ENCODE results near the gene NEB.
A peak's percentile ranks its signal among the peaks of the same experiment; 100 is the strongest.
"Not testable (repeated sequence)": the region's sequence is repeated elsewhere in the genome, so short reads cannot be mapped to it uniquely, and the experiment has no call there.

The NEB gene

GRCh38 chr2:151649400-151649799 lies 84.9 kb downstream of the NEB start:
- no peak for ATAC-seq

- ATAC-seq = not testable (repeated sequence)
Observed at GRCh38 chr2:151646512-151646911, 87.8 kb downstream of the NEB start.

GRCh38 chr2:151644580-151644979 lies 89.7 kb downstream of the NEB start:
- ATAC-seq = no peak

GRCh38 chr2:151641895-151642294 lies 92.4 kb downstream of the NEB start:
- not testable (repeated sequence) for ATAC-seq

- ATAC-seq = no peak
Observed at GRCh38 chr2:151640087-151640486, 94.2 kb downstream of the NEB start.

- ATAC-seq = no peak
Observed at GRCh38 chr2:151638990-151639389, 95.3 kb downstream of the NEB start.

- peak; percentile 61 to 64 for ATAC-seq
Observed at GRCh38 chr2:151638191-151638933, 95.9 kb downstream of the NEB start.

GRCh38 chr2:151637271-151637781 lies 97.0 kb downstream of the NEB start:
- ATAC-seq = peak; percentile 86 to 90

- no peak for ATAC-seq
Observed at GRCh38 chr2:151634736-151635467, 99.4 kb downstream of the NEB start.

GRCh38 chr2:151632993-151633565 lies 101.2 kb downstream of the NEB start:
- no peak for ATAC-seq

GRCh38 chr2:151630372-151630771 lies 103.9 kb downstream of the NEB start:
- ATAC-seq = no peak

- ATAC-seq = no peak
Observed at GRCh38 chr2:151627353-151627752, 106.9 kb downstream of the NEB start.

GRCh38 chr2:151624271-151624670 lies 110.0 kb downstream of the NEB start:
- no peak for ATAC-seq

GRCh38 chr2:151623631-151624030 lies 110.6 kb downstream of the NEB start:
- no peak for ATAC-seq

GRCh38 chr2:151620761-151621160 lies 113.5 kb downstream of the NEB start:
- no peak for ATAC-seq

- no peak for ATAC-seq
Observed at GRCh38 chr2:151619337-151619989, 114.8 kb downstream of the NEB start.

- ATAC-seq = no peak
Observed at GRCh38 chr2:151616760-151617339, 117.4 kb downstream of the NEB start.

- peak; percentile 76 to 79 for ATAC-seq
Observed at GRCh38 chr2:151614606-151615306, 119.5 kb downstream of the NEB start.

- ATAC-seq = no peak
Observed at GRCh38 chr2:151614159-151614558, 120.1 kb downstream of the NEB start.

- ATAC-seq = no peak
Observed at GRCh38 chr2:151611351-151611750, 122.9 kb downstream of the NEB start.

- ATAC-seq = no peak
Observed at GRCh38 chr2:151610310-151610709, 124.0 kb downstream of the NEB start.

GRCh38 chr2:151609705-151610104 lies 124.6 kb downstream of the NEB start:
- ATAC-seq = no peak
